ENCODE measurements around the gene ARHGAP11A.

DNA sequence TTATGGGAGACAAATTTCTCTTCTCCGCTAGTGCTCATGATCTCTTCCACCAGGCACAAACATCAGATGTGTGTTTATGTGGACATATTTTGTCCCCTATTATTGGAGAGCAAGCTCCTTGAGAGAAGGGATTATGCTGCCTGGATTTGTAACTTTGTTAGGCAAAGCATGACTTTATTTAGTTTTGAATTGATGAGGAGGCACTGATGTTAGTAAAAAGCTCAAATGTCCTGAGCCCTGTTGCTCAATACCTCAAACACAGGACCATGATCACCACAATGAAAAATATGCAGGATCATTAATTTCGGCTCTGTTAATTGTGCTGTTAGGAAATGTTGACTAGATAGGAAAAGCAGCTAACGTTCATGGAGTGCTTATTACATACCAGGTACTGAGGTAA lies 55.3 kb downstream of the ARHGAP11A start:
- TF ChIP-seq EZH2 (IDR thresholded peaks at IDR 0.05) (no peak), SIN3A (IDR thresholded peaks at IDR 0.05; ENCODE audit: low read depth) (no peak), POLR2A (IDR thresholded peaks at IDR 0.05; ENCODE audit: borderline replicate concordance, extremely low read depth, insufficient read depth, insufficient read length) (no peak), JUND (IDR thresholded peaks at IDR 0.05) (no peak), POLR2AphosphoS5 (IDR thresholded peaks at IDR 0.05; ENCODE audit: low read depth, low read length) (no peak), YY1 (IDR thresholded peaks at IDR 0.05; ENCODE audit: extremely low read depth, insufficient replicate concordance, low read depth, low read length) (no peak), TCF7L2 (IDR thresholded peaks at IDR 0.05; ENCODE audit: borderline replicate concordance, extremely low read depth, insufficient read depth, insufficient read length) (no peak)
- TF ChIP-seq, protein P1, sequence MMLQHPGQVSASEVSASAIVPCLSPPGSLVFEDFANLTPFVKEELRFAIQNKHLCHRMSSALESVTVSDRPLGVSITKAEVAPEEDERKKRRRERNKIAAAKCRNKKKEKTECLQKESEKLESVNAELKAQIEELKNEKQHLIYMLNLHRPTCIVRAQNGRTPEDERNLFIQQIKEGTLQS (IDR thresholded peaks at IDR 0.05) = no peak
- TF ChIP-seq, protein P2, sequence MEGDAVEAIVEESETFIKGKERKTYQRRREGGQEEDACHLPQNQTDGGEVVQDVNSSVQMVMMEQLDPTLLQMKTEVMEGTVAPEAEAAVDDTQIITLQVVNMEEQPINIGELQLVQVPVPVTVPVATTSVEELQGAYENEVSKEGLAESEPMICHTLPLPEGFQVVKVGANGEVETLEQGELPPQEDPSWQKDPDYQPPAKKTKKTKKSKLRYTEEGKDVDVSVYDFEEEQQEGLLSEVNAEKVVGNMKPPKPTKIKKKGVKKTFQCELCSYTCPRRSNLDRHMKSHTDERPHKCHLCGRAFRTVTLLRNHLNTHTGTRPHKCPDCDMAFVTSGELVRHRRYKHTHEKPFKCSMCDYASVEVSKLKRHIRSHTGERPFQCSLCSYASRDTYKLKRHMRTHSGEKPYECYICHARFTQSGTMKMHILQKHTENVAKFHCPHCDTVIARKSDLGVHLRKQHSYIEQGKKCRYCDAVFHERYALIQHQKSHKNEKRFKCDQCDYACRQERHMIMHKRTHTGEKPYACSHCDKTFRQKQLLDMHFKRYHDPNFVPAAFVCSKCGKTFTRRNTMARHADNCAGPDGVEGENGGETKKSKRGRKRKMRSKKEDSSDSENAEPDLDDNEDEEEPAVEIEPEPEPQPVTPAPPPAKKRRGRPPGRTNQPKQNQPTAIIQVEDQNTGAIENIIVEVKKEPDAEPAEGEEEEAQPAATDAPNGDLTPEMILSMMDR (IDR thresholded peaks at IDR 0.05 in 2 of 3, conservative IDR thresholded peaks at IDR 0.05 in 1 of 3; ENCODE audit: borderline replicate concordance in 1 of 3, insufficient read depth in 1 of 3, low read depth in 2 of 3, low read length in 2 of 3) = no peak
- TF ChIP-seq, protein P3, sequence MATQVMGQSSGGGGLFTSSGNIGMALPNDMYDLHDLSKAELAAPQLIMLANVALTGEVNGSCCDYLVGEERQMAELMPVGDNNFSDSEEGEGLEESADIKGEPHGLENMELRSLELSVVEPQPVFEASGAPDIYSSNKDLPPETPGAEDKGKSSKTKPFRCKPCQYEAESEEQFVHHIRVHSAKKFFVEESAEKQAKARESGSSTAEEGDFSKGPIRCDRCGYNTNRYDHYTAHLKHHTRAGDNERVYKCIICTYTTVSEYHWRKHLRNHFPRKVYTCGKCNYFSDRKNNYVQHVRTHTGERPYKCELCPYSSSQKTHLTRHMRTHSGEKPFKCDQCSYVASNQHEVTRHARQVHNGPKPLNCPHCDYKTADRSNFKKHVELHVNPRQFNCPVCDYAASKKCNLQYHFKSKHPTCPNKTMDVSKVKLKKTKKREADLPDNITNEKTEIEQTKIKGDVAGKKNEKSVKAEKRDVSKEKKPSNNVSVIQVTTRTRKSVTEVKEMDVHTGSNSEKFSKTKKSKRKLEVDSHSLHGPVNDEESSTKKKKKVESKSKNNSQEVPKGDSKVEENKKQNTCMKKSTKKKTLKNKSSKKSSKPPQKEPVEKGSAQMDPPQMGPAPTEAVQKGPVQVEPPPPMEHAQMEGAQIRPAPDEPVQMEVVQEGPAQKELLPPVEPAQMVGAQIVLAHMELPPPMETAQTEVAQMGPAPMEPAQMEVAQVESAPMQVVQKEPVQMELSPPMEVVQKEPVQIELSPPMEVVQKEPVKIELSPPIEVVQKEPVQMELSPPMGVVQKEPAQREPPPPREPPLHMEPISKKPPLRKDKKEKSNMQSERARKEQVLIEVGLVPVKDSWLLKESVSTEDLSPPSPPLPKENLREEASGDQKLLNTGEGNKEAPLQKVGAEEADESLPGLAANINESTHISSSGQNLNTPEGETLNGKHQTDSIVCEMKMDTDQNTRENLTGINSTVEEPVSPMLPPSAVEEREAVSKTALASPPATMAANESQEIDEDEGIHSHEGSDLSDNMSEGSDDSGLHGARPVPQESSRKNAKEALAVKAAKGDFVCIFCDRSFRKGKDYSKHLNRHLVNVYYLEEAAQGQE (IDR thresholded peaks at IDR 0.05; ENCODE audit: low read depth) = no peak

All from HCT116 (cell line).